Activated T-cell treated with anti-CD3 and anti-CD28 coated beads, Interleukin-2, amount 50 U/mL, for 48 hours (primary cell): ENCODE data around the gene IFNA17.
"Not testable (repeated sequence)": the region's sequence is repeated elsewhere in the genome, so short reads cannot be mapped to it uniquely, and the experiment has no call there.

Experiments
- DNase-seq, 2 experiments: peaks; one replicate each; pipeline ENCODE4 v3.0.0-alpha.2; 2020

IFNA17 gene

GRCh38 chr9:21210311-21210710 lies 17.7 kb downstream of the IFNA17 start:
- DNase-seq = no peak

DNA sequence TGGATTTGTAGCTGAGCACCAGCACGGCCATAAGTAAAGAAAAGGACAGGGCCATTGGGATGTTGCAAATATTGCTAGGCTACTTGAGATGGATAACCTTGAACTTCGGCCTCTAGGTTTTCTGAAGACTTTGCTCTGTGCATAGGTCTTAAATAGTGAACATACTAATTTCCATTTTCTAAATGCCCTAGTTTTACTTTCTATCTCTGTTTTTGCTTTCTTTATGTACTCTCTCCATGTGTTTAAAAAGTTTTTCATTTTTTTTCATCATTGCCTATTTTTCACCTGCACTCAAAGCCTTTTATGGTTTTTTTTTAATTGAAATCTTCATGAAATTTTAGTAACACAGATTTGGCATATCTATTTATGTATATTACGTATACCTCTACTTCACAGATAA lies 21.0 kb downstream of the IFNA17 start, which contains the start of gene IFNA10:
Gene IFNA10 (minus strand): TSS at position 101 of the 400 bp plus-strand sequence. CDS start 46 bp downstream, at position 55.
- not testable (repeated sequence) for DNase-seq

- no peak for DNase-seq
Measured at GRCh38 chr9:21205204-21205603, 22.8 kb downstream of the IFNA17 start.

GRCh38 chr9:21202105-21202504 lies 25.9 kb downstream of the IFNA17 start, which contains the start of gene IFNA7:
IFNA7 (minus strand) TSS chr9:21202205; CDS start chr9:21202165, 40 bp downstream.
- DNase-seq = not testable (repeated sequence)

DNA sequence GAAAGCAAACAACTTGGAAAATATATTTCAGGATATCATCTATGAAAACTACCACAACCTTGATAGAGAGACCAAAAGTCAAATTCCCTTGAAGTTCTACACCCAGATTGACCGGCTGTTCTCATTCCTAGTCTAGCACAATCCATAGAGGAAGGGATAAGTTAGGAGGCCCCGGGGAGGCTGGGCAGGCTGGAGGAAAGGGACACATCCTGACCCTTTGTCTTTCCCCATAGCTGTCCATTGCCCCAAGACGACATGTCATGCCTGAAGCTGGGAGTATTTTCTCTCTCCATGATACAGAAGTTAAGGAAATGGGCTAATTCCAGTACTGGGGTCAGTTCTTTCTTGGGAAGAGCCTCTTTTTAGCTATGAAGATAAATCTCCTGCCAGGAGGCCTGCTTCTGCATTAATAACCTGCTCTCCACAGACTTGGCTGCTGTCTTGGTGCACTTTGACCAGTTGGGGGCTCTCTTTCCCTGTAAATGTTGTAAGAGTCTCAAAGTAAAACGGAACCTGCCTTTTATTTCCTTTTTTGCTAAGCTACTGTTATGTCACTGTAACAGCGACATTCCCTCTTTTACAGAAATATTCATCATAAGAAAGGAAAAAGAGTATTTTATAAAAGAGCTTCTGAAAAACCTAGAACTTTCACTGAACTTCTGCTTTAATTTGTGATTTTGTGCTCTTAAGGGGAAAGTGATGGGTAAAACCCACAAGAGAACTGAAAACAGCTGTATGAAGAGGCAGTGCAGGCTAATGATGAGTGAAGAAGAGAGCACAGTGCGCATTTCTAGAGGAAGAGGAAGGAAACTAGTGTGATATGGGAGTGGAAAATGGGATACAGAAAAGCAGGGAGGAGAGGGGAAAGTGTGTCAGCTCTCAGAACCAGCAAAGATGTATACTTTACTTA lies 32.9 kb downstream of the IFNA17 start:
- DNase-seq = peak; percentile 40 to 46

DNA sequence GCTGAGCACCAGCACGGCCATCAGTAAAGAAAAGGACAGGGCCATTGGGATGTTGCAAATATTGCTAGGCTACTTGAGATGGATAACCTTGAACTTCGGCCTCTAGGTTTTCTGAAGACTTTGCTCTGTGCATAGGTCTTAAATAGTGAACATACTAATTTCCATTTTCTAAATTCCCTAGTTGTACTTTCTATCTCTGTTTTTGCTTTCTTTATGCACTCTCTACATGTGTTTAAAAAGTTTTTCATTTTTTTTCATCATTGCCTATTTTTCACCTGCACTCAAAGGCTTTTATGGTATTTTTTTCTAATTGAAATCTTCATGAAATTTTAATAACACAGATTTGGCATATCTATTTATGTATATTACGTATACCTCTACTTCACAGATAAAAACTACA lies 40.5 kb downstream of the IFNA17 start, which contains the start of gene IFNA4:
Gene IFNA4 (minus strand): TSS at position 101 of the 400 bp plus-strand sequence. CDS start 56 bp downstream, at position 45.
- not testable (repeated sequence) for DNase-seq

GRCh38 chr9:21182810-21183736 lies 44.9 kb downstream of the IFNA17 start:
- not testable (repeated sequence) for DNase-seq
